ENCODE data around the gene UGT8. TPM values are rescaled to one million over a fixed set of nuclear protein-coding genes. Genes with fewer than 3 reads are reported as not detected.
"Not testable (repeated sequence)": the region's sequence is repeated elsewhere in the genome, so short reads cannot be mapped to it uniquely, and the experiment has no call there.

UGT8 gene
- total RNA-seq, 2 donors from 2014 or later = 4.8 to 10.4 TPM

GRCh38 chr4:114668577-114668976, 70.0 kb downstream of the UGT8 start:
- peaks cover 4% of the 10 kb centered on the region for H3K4me1 Mint-ChIP-seq
- no peak for TF ChIP-seq CTCF (conservative IDR thresholded peaks at IDR 0.05)
- Histone ChIP-seq H3K9me3 (ENCODE audit: control insufficient read depth, low read length) (no peaks in the 10 kb centered on the region), H3K9ac (ENCODE audit: extremely low read depth, low read length, poor library complexity, severe bottlenecking) (no peak overlapping the region), H3K4me1 (ENCODE audit: control insufficient read depth, insufficient read depth, low read length) (no peaks in the 10 kb centered on the region), H3K36me3 (ENCODE audit: control insufficient read depth, insufficient read depth, low read length) (no peaks in the 10 kb centered on the region), H3K27ac (ENCODE audit: low read depth, low read length) (no peak overlapping the region), H3K27me3 (ENCODE audit: control insufficient read depth, insufficient read depth, low read length, poor library complexity, severe bottlenecking) (no peaks in the 10 kb centered on the region), H3K4me3 (ENCODE audit: low read length) (no peak overlapping the region)
- no peaks in the 10 kb centered on the region for H3K9me3 Mint-ChIP-seq
- H3K27me3 Mint-ChIP-seq (ENCODE audit: insufficient read depth) = no peaks in the 10 kb centered on the region
- no peak overlapping the region for H3K27ac Mint-ChIP-seq
- WGBS, 2 experiments (ENCODE audit: insufficient coverage in 1 of 2, insufficient read length in 1 of 2) = 100% methylated on average over 1 of the region's 1 CpG; no CpG with 5 or more reads in 1 of the 2 experiments
- H3K36me3 Mint-ChIP-seq (ENCODE audit: low read depth) = no peaks in the 10 kb centered on the region
- no peak for DNase-seq
- no peak overlapping the region for H3K4me3 Mint-ChIP-seq

- not testable (repeated sequence) for H3K4me3 ChIP-seq (ENCODE audit: low read length); H3K4me1 Mint-ChIP-seq; H3K36me3 Mint-ChIP-seq (ENCODE audit: low read depth); H3K4me1 ChIP-seq (ENCODE audit: control insufficient read depth, insufficient read depth, low read length); H3K36me3 ChIP-seq (ENCODE audit: control insufficient read depth, insufficient read depth, low read length); H3K4me3 Mint-ChIP-seq; H3K9ac ChIP-seq (ENCODE audit: extremely low read depth, low read length, poor library complexity, severe bottlenecking); H3K27me3 ChIP-seq (ENCODE audit: control insufficient read depth, insufficient read depth, low read length, poor library complexity, severe bottlenecking); H3K9me3 ChIP-seq (ENCODE audit: control insufficient read depth, low read length); H3K27me3 Mint-ChIP-seq (ENCODE audit: insufficient read depth); DNase-seq; H3K27ac Mint-ChIP-seq; H3K27ac ChIP-seq (ENCODE audit: low read depth, low read length); H3K9me3 Mint-ChIP-seq
- 94 to 96% methylated on average over 2 to 4 of the region's 4 CpGs for WGBS, 2 experiments (ENCODE audit: insufficient coverage in 1 of 2, insufficient read length in 1 of 2)
Measured at GRCh38 chr4:114670733-114671132, 72.1 kb downstream of the UGT8 start.

- Histone ChIP-seq H3K9ac (ENCODE audit: extremely low read depth, low read length, poor library complexity, severe bottlenecking) (no peak overlapping the region), H3K4me1 (ENCODE audit: control insufficient read depth, insufficient read depth, low read length) (no peaks in the 10 kb centered on the region), H3K9me3 (ENCODE audit: control insufficient read depth, low read length) (no peaks in the 10 kb centered on the region), H3K27me3 (ENCODE audit: control insufficient read depth, insufficient read depth, low read length, poor library complexity, severe bottlenecking) (no peaks in the 10 kb centered on the region), H3K36me3 (ENCODE audit: control insufficient read depth, insufficient read depth, low read length) (no peaks in the 10 kb centered on the region), H3K4me3 (ENCODE audit: low read length) (no peak overlapping the region), H3K27ac (ENCODE audit: low read depth, low read length) (no peak overlapping the region)
- Mint-ChIP-seq H3K27me3 (ENCODE audit: insufficient read depth) (no peaks in the 10 kb centered on the region), H3K4me1 (peaks cover 6% of the 10 kb centered on the region), H3K4me3 (no peak overlapping the region), H3K27ac (no peak overlapping the region), H3K36me3 (ENCODE audit: low read depth) (no peaks in the 10 kb centered on the region), H3K9me3 (no peaks in the 10 kb centered on the region)
- DNase-seq = no peak
- no peak for TF ChIP-seq CTCF (conservative IDR thresholded peaks at IDR 0.05)
- WGBS, 2 experiments (ENCODE audit: insufficient coverage in 1 of 2, insufficient read length in 1 of 2) = 95% methylated on average over 2 of the region's 2 CpGs
Measured at GRCh38 chr4:114673306-114673705, 74.7 kb downstream of the UGT8 start.

- Mint-ChIP-seq H3K4me3 (no peak overlapping the region), H3K4me1 (peaks cover 6% of the 10 kb centered on the region), H3K9me3 (no peaks in the 10 kb centered on the region), H3K27ac (no peak overlapping the region), H3K27me3 (ENCODE audit: insufficient read depth) (no peaks in the 10 kb centered on the region), H3K36me3 (ENCODE audit: low read depth) (no peaks in the 10 kb centered on the region)
- Histone ChIP-seq H3K27me3 (ENCODE audit: control insufficient read depth, insufficient read depth, low read length, poor library complexity, severe bottlenecking) (no peaks in the 10 kb centered on the region), H3K9ac (ENCODE audit: extremely low read depth, low read length, poor library complexity, severe bottlenecking) (no peak overlapping the region), H3K4me1 (ENCODE audit: control insufficient read depth, insufficient read depth, low read length) (no peaks in the 10 kb centered on the region), H3K9me3 (ENCODE audit: control insufficient read depth, low read length) (no peaks in the 10 kb centered on the region), H3K36me3 (ENCODE audit: control insufficient read depth, insufficient read depth, low read length) (no peaks in the 10 kb centered on the region), H3K4me3 (ENCODE audit: low read length) (no peak overlapping the region), H3K27ac (ENCODE audit: low read depth, low read length) (no peak overlapping the region)
- 83 to 92% methylated on average over 1 to 2 of the region's 2 CpGs for WGBS, 2 experiments (ENCODE audit: insufficient coverage in 1 of 2, insufficient read length in 1 of 2)
- no peak for TF ChIP-seq CTCF (conservative IDR thresholded peaks at IDR 0.05)
- DNase-seq = no peak
Measured at GRCh38 chr4:114674080-114674479, 75.5 kb downstream of the UGT8 start.

Measured in endodermal cell (in vitro differentiated cells).